ENCODE measurements around the gene TMED6.

Gene TMED6

DNA sequence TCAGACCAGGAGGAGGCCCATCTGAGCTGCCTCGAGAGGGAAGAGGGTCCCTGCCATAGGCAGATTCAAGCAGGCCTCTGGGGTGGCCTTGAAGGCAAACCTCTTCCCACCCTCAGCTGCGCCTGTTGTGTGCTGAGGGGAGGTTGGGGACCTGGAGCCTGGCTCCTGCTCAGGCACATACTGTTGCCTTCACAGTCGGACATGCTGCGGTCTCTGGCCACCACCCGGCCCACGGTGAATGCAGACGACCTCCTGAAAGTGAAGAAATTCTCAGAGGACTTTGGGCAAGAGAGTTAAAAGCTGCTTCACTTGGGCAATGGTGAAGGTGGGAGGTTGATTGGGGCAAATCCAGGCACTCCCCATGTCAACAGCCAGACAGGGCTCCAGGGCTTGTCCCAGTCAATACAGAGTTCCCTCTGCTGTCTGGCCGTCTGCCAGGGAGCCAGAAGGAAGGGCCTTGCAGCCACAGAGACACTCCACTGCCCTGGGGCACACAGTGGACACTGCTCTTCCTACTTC lies 27.5 kb downstream of the TMED6 start:
- TF ChIP-seq, protein P1, sequence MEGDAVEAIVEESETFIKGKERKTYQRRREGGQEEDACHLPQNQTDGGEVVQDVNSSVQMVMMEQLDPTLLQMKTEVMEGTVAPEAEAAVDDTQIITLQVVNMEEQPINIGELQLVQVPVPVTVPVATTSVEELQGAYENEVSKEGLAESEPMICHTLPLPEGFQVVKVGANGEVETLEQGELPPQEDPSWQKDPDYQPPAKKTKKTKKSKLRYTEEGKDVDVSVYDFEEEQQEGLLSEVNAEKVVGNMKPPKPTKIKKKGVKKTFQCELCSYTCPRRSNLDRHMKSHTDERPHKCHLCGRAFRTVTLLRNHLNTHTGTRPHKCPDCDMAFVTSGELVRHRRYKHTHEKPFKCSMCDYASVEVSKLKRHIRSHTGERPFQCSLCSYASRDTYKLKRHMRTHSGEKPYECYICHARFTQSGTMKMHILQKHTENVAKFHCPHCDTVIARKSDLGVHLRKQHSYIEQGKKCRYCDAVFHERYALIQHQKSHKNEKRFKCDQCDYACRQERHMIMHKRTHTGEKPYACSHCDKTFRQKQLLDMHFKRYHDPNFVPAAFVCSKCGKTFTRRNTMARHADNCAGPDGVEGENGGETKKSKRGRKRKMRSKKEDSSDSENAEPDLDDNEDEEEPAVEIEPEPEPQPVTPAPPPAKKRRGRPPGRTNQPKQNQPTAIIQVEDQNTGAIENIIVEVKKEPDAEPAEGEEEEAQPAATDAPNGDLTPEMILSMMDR (IDR thresholded peaks at IDR 0.05; ENCODE audit: low read length, missing control alignments): no peak

DNA sequence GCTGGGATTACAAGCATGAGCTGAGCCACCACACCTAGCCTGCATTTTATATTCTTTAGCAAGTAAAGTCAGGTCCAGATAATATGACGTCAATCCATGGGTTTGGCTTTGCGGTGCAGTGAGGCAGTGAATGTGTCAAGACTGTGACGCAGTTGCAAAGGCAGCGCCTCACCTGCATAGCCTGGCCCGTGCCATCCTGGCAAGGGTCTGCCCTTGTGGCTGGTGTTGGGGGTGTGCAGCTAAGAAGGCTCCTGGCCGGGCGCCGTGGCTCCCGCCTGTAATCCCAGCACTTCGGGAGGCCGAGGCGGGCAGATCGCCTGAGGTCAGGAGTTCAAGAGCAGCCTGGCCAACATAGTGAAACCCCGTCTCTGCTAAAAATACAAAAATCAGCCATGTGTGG lies 28.2 kb downstream of the TMED6 start:
- TF ChIP-seq, protein P1 (IDR thresholded peaks at IDR 0.05; ENCODE audit: low read length, missing control alignments): no peak
- H3K4me3 ChIP-seq (replicated peaks; ENCODE audit: low read depth, low read length): no peak overlapping the region
- DNase-seq (ENCODE audit: low read depth): no peak

More for the DNA sequence above, 27.5 kb downstream of the TMED6 start:
- no peak overlapping the region for H3K4me3 ChIP-seq (replicated peaks; ENCODE audit: low read depth, low read length)
- no peak for DNase-seq (ENCODE audit: low read depth)

DNA sequence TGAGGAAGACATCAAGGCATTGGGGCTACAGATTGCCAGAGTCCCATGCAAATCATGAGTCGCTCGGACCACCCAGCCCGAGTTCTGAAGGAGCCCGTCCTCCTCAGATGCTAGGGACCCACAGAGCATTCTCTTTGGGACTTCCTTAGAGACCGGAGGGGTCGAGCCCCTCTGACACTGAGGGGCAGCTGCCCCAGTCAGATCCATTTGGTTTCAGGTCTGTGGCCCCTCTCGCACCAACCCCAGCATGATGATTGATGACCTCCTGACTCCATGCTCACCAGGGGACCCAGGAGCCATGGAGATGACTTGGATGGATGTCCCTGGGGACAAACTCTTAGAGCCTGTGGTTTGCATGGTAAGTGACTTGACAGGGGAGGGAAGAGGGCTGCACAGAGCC lies 29.2 kb downstream of the TMED6 start:
- TF ChIP-seq, protein P1 (IDR thresholded peaks at IDR 0.05; ENCODE audit: low read length, missing control alignments): no peak
- DNase-seq (ENCODE audit: low read depth): no peak
- no peak overlapping the region for H3K4me3 ChIP-seq (replicated peaks; ENCODE audit: low read depth, low read length)

DNA sequence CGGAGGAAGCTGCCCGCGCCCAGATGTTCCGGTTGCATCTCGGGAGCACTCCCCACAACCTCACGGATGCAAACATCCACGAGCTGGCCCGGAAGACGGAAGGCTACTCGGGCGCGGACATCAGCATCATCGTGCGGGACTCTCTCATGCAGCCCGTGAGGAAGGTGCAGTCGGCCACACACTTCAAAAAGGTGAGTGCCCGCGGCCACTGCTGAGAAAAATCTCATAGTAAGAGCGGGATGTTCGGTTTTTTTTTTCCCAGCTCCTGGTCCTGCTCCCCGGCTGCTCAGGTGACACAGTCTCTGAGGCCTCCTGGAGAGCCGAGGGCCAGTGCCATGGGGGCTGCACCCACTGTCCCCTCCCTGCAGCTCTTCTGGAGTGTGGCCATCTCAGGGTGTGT lies 30.5 kb downstream of the TMED6 start:
- TF ChIP-seq, protein P1 (IDR thresholded peaks at IDR 0.05; ENCODE audit: low read length, missing control alignments): no peak

DNA sequence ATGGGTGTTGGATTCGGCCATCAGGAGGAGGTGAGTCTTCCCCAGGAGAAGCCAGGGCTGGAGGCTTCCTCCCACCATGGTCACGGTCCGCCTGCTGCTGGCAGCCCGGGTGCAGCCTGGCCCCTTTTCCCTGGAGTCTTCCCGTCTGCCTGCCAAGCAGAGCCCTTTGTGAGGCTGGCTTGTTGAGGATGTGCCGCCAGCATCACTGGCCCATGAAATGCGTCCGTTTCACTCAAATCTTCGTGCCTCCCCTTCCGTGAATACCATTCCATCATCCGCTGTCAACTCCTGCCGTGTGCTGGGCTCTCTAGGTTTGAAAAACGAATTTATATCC lies 30.9 kb downstream of the TMED6 start:
- TF ChIP-seq, protein P1 (IDR thresholded peaks at IDR 0.05; ENCODE audit: low read length, missing control alignments): no peak
- no peak for DNase-seq (ENCODE audit: low read depth)
- H3K4me3 ChIP-seq (replicated peaks; ENCODE audit: low read depth, low read length): no peak overlapping the region

More for the DNA sequence above, 30.5 kb downstream of the TMED6 start:
- DNase-seq (ENCODE audit: low read depth): no peak
- no peak overlapping the region for H3K4me3 ChIP-seq (replicated peaks; ENCODE audit: low read depth, low read length)

DNA sequence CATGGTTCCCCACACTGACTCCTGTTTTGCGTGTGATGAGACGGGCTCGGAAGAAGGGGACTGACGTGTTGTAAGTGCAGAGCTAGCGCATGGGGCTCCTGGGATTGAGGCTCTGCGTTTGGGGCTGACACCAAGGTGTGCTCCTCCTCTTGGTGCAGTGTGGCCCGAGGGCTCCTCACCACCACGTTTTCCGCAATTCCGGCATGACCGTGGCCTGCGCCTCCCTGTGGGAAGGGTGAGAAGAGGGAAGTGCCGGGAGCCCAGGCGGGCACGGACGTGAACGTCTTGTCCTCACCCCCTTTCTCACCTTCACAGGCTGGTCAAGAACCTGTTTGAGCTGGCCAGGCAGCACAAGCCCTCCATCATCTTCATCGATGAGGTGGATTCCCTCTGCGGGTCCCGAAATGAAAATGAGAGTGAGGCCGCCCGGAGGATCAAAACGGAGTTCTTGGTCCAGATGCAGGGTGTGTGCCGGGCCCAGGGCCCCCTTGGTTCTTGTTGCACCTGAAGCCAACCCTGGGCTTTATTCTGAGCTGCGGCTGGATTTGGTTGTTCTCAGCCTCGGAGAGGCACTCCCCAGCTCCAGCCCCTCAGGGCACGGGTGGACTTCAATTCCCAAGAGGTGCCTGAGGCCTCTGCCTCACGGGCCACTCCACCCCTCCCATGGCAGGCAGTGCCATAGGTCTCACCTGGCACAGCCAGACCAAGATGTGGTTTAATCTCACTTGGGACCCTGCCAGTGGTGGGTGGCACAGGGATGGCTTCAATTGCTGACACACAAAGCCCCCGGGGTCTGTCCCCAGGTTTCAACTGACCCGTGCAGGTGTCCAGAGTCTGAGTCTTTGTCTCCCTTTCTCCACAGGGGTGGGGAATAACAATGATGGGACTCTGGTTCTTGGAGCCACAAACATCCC lies 31.5 kb downstream of the TMED6 start:
- TF ChIP-seq, protein P1 (IDR thresholded peaks at IDR 0.05; ENCODE audit: low read length, missing control alignments): no peak
- no peak for DNase-seq (ENCODE audit: low read depth)
- no peak overlapping the region for H3K4me3 ChIP-seq (replicated peaks; ENCODE audit: low read depth, low read length)
